Tibial nerve (tissue), 4 donors: ENCODE measurements around the gene OR10H2.

ENCODE experiments used
- CTCF ChIP-seq, 5 experiments: fragments of 200-600 bp in 3 of 5; fragments of 450-650 bp in 2 of 5; sonication (generic) in 3 of 5; IDR thresholded peaks; one replicate each; pipeline ENCODE4 v1.5.1; 2016 to 2019; ENCODE audit warnings: antibody characterized with exemption in 5 of 5, mild to moderate bottlenecking in 3 of 5, moderate library complexity in 2 of 5
- EP300 ChIP-seq, 2 donors: sonication (generic); formaldehyde crosslinking; IDR thresholded peaks; one replicate each; pipeline ENCODE4 v1.6.1; 2017; ENCODE audit warnings: antibody characterized with exemption in 2 of 2, mild to moderate bottlenecking in 1 of 2
- POLR2A ChIP-seq, 2 donors: fragments of 450-650 bp; IDR thresholded peaks; one replicate each; pipeline ENCODE4 v1.6.1; 2017; ENCODE audit warnings: antibody characterized with exemption in 2 of 2, mild to moderate bottlenecking in 2 of 2, moderate library complexity in 2 of 2

- TF ChIP-seq CTCF (IDR thresholded peaks at IDR 0.05): no peak
- TF ChIP-seq POLR2A (IDR thresholded peaks at IDR 0.05): no peak
- no peak for TF ChIP-seq EP300 (IDR thresholded peaks at IDR 0.05)
Observed at GRCh38 chr19:15727724-15728123, at the start of gene OR10H2.
